ENCODE measurements around the gene RPRD1B.

- no peak for TF ChIP-seq CTCF (IDR thresholded peaks at IDR 0.05)
- no peak for TF ChIP-seq POLR2A (IDR thresholded peaks at IDR 0.05)
Observed at GRCh38 chr20:37988306-37988954, 45.1 kb upstream of the RPRD1B start.

Measured in Peyer's patch (tissue), 4 donors.